AG09309 (cell line): ENCODE data around the gene LCN9.

Experiments used
- DNase-seq: peaks from one replicate; pipeline ENCODE4 v3.0.0-alpha.2; 2010; ENCODE audit warnings: low read depth
- H3K4me3 ChIP-seq: 2 replicates; pipeline ENCODE4 v1.5.1; 2011; ENCODE audit warnings: mild to moderate bottlenecking, low read depth, low read length, moderate library complexity; ENCODE audit not compliant: control insufficient read depth
- TF ChIP-seq, protein P1 (sequence below): IDR thresholded peaks from 2 replicates; pipeline ENCODE4 v1.5.1; 2011; ENCODE audit warnings: mild to moderate bottlenecking, low read depth, low read length, inconsistent platforms; ENCODE audit not compliant: insufficient read depth, control insufficient read depth; ENCODE audit errors: missing control alignments

LCN9 gene

DNA sequence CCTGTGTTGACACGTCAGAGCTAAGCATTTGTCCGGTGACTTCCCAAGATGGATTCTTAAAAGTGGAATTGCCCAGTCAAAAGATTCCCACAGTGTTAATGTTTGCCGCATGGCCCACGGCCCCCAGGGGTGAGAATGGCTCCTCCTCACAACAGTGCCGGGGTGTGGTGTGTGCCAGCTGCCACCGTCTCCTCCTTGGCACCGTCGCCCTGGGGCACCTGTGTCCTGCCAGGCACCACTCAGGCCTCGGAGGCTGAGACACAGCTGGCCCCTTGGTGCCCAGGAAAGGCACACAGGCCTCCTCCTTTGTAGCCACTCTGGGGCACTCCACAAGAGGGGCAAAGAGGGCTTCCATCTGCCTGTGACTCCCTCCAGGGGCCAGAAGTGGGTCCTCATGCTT is 43.2 kb downstream of the LCN9 start:
- TF ChIP-seq, protein P1, sequence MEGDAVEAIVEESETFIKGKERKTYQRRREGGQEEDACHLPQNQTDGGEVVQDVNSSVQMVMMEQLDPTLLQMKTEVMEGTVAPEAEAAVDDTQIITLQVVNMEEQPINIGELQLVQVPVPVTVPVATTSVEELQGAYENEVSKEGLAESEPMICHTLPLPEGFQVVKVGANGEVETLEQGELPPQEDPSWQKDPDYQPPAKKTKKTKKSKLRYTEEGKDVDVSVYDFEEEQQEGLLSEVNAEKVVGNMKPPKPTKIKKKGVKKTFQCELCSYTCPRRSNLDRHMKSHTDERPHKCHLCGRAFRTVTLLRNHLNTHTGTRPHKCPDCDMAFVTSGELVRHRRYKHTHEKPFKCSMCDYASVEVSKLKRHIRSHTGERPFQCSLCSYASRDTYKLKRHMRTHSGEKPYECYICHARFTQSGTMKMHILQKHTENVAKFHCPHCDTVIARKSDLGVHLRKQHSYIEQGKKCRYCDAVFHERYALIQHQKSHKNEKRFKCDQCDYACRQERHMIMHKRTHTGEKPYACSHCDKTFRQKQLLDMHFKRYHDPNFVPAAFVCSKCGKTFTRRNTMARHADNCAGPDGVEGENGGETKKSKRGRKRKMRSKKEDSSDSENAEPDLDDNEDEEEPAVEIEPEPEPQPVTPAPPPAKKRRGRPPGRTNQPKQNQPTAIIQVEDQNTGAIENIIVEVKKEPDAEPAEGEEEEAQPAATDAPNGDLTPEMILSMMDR, result no peak
- DNase-seq, result no peak
- no peak overlapping the region for H3K4me3 ChIP-seq

DNA sequence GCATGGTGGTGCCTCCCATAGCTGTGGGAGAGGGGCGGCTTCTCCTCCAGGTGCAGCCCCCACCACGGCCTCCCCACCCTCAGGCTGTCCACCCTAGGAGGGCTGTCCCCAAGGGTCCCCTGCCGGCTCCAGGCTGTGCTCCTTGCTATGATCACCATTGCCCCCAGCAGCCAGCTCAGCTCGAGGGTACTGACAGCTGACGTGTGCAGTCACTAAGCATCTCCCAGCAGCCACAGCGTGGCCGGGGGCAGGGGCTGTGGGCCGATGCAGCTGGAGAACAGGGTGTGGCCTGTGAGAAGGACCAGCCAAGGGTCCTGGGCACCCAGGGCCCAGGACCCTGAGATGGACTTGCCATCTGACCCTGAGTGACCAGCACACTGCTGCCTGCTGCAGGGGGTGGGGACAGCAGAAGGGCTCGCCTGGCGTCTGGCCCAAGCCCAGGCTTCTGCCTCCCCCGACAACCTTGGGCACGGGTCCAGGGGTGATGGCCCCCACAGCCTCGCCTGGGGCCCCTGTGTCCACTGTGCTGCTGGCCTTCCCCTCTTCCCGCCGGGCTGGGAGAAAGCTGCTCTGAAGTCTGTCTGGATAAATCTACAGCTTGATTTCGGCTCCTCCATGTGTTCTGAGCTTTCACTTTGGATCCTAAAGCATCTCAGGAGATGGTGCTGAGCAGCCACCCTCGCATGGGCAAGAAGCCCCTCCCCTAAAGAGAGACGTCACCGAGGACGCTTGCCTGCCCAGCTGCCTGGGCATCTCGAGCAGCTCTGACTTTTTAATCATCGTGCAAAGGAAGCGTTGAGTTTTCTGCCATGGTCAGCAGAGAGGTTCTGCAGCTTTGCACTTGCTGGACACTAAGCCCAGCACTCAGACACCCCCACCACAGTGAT is 44.4 kb downstream of the LCN9 start:
- no peak for DNase-seq
- TF ChIP-seq, protein P1, result no peak
- H3K4me3 ChIP-seq, result no peak overlapping the region

DNA sequence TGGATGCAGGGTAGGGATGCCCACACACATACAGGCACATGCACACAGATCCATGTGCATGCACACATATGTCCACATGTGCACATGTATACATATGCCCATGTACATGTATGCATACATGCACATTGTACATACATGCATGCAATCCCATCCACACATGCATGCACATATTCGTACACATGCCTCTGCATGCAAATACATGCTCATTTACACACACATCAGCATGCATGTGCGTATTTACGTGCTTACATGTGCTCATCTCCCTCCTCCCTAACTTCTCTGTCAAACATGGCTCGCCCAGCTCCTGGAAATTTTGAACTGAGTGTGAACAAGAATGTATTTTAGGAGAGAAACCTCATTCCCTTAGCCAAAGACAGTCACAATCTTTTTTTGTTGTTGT is 45.1 kb downstream of the LCN9 start:
- TF ChIP-seq, protein P1, result no peak
- DNase-seq, result no peak
- H3K4me3 ChIP-seq, result no peak overlapping the region

DNA sequence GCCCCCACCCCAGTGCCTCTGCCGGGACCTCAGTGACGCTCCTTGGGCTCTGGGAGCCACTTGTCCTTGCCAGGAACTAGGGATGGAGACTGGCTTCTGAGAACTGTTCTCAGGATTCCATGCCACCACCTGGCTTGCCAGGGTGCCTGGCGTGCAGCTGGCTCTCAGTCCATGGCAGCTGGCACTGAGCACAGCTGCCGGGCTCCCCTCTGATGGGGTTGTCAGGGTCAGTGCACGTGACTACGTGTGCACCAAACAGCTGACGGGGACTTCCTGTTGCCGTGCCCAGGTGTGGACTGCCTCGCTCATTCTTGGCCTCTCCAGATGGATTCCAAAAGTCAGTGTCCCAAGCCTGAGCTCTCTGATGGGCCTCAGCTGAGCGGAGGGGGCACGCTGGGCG is 48.3 kb downstream of the LCN9 start:
- TF ChIP-seq, protein P1, result no peak
- H3K4me3 ChIP-seq, result no peak overlapping the region
- DNase-seq, result no peak

DNA sequence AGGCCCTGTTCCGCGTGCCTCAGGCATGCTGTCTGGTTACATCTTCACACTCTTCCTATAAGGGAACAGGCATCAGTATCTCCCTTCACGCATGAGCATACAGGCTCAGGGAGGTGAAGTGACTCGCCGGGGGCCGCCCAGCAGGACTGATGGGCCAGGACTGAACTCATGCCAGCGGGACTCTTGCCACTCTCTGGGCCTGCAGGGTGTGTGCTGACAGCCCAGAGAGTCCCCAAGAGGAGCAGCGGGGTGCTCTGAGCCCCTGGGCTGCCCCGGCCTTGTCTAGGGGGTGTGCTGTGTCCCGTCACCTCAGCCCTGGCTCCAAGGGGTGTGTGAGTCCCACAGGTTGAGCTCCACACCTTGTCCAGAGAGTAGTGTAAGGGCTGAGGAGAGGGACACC is 48.8 kb downstream of the LCN9 start:
- DNase-seq, result no peak
- TF ChIP-seq, protein P1, result no peak
- H3K4me3 ChIP-seq, result no peak overlapping the region

DNA sequence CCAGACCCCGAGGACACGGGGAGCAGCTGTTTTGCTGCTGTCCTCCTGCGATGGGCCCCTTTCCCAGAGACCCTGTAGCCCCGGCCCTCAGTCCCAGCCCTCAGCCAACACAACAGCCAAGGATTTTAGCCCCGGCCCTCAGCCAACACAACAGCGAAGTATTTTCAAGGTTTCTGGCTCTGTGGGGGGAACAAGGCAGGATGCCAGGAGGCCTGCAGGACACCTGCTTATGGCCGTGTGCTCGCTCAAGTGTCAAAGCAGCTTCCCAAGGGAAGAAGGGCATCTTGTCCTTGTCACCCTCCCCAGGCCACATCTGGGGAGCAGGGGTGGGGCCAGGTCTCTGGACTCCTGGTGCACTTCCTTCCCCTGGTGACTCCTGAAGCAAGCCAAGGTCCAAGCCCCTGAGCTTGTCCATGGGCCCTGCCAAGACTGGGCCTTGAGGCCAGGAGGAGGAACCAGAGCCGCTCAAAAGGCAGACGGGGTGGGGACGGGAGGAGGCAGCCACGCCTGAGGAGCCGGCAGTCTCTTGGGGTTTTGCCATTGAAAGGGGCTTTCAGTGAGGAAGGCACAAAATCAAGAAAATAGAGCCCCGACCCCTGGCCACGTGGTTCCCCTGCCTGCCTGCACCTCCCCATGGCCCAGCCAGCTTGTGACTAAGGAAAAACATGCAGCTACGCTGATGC is 49.6 kb downstream of the LCN9 start:
- H3K4me3 ChIP-seq, result no peak overlapping the region
- TF ChIP-seq, protein P1, result no peak
- DNase-seq, result no peak
